ENCODE measurements around the gene MAP3K10.
"Not testable (repeated sequence)": the region's sequence is repeated elsewhere in the genome, so short reads cannot be mapped to it uniquely, and the experiment has no call there.

Gene MAP3K10

DNA sequence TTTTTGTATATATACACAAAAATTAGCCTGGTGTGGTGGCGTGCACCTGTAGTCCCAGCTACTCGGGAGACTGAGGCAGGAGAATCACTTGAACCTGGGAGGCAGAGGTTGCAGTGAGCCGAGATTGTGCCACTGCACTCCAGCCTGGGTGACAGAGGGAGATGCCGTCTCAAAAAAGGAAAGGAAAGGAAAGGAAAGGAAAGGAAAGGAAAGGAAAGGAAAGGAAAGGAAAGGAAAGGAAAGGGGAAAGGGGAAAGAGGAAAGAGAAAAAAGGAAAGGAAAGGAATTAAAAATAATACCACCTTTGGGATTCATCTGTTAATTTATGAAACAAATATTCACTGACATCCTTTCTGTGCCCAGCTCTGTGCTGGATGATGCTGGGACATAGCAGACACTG lies 27.8 kb downstream of the MAP3K10 start:
- H3K4me3 Mint-ChIP-seq, ATAC-seq, H3K27ac Mint-ChIP-seq, H3K9me3 Mint-ChIP-seq, H3K36me3 Mint-ChIP-seq: not testable (repeated sequence)
- H3K4me1 Mint-ChIP-seq = peaks cover 12% of the 10 kb centered on the region
- peaks cover 39% of the 10 kb centered on the region for H3K27me3 Mint-ChIP-seq

DNA sequence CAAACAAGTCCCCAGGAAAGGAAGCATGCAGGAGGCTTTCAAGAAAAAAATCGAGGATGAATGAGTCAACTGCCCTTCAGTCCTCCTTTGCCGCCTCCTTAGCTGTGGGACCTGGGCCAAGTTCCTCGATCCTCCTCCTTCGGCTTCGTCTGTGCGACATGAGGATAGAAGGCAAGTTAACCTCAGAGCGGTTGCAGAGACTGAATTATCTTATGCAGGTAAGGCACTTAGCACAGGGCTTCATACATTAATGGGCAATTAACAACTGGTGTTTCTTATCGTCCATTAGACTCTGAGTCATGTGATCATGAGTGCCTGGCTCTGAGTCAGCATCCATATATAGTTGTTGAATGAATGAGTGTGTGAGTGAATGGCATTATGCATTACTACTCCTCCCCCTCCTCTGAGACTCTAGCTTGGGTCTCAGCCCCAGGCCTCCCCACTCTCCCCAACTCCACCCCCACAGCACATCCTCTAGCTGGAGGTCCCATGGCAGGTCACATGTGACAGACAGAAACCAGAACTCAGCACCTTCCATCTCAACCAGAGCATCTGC lies 28.6 kb downstream of the MAP3K10 start:
- no peak overlapping the region for H3K4me3 Mint-ChIP-seq
- H3K27ac Mint-ChIP-seq = no peak overlapping the region
- ATAC-seq = peak; percentile 35
- peaks cover 12% of the 10 kb centered on the region for H3K4me1 Mint-ChIP-seq
- peaks cover 3% of the 10 kb centered on the region for H3K9me3 Mint-ChIP-seq
- H3K27me3 Mint-ChIP-seq = peaks cover 47% of the 10 kb centered on the region
- peaks cover 6% of the 10 kb centered on the region for H3K36me3 Mint-ChIP-seq

DNA sequence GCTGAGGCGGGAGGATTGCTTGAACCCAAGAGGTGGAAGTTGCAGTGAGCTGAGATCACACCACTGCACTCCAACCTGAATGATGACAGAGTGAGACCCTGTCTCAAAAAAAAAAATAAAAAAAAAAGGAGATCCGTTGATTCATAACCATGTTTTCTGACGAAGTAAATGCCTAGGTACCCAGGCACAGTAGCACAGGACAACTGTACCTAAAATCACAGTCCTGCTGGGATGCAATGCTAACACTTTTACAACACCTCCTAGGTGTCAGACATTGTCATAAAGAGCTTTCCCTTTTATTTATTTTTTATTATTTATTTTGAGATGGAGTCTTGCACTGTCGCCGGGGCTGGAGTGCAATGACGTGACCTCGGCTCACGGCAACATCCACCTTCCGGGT lies 29.4 kb downstream of the MAP3K10 start:
- peaks cover 56% of the 10 kb centered on the region for H3K27me3 Mint-ChIP-seq
- peaks cover 17% of the 10 kb centered on the region for H3K4me1 Mint-ChIP-seq
- peaks cover 3% of the 10 kb centered on the region for H3K9me3 Mint-ChIP-seq
- H3K36me3 Mint-ChIP-seq = peaks cover 6% of the 10 kb centered on the region
- H3K27ac Mint-ChIP-seq = no peak overlapping the region
- ATAC-seq = no peak
- no peak overlapping the region for H3K4me3 Mint-ChIP-seq

DNA sequence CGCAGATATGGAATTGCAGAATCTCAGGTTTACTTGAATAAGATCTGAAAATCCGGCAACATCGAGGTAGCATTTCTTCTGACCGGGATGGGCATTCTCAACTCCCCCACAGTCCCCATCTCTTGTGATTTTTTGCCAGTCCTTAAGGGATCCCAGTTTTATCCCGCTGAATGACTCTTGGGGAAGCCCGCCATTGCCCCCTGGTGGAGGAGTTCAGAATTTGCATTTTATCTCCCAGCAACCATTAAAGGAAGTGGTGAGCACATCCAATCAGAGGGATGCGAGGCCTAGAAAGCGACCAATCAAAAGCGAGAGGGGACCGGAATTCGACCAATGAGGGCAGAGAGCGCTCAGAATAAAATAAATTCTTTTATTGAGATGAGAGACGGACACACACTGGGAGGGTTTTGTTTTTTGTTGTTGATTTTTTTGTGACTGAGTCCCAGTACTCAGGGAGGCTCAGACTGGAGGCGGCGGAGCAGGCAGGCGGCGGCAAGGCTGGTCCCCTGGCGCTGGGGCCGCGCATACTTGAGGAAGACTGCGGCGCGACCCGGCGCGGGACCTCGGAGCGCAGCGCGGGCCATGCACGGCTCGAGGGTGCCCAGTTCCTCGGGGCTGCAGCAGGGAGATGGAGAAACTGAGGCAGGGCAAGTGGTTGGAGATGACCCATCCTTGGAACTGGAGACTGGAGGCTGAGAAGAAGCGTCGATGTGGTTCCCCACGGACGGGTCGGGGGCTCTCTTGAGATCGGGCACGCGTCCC lies 30.8 kb downstream of the MAP3K10 start:
- H3K36me3 Mint-ChIP-seq = peaks cover 6% of the 10 kb centered on the region
- no peak overlapping the region for H3K27ac Mint-ChIP-seq
- H3K27me3 Mint-ChIP-seq = peaks cover 58% of the 10 kb centered on the region
- H3K4me3 Mint-ChIP-seq = no peak overlapping the region
- peaks cover 3% of the 10 kb centered on the region for H3K9me3 Mint-ChIP-seq
- ATAC-seq = peak; percentile 76
- peaks cover 25% of the 10 kb centered on the region for H3K4me1 Mint-ChIP-seq

DNA sequence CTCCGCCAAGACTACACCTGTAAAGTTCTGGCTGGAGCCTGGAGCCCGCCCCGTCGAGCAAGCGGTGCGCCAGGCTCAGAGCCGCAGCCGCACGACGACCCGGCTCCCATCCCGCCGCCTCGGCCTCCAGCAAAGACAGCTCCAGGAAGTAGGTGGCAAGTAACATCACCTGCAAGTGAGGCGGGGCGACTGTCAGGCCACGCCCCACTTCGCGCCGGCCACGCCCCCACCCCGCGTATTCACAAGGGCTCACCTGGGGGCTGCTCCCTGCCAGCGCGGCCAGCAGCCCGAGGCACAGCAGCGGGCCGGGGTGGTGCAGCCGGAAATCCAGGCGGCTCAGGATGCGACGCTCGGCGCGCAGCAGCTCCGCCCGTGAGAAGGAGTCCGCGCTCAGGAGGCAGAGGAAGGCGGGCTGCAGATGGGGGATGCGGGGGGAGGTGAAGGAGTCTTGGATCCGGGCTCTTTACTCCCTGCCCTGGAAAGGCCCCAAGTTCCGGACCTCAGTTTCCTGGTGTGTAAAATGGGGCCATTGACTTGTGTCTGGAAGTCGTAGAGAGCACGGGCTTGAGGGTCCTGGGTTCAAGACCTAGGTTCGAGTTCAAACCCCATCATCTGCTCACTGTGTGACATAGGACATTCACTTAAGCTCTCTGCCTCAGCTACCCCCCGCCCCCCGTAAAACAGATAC lies 32.1 kb downstream of the MAP3K10 start:
- peaks cover 6% of the 10 kb centered on the region for H3K36me3 Mint-ChIP-seq
- ATAC-seq = no peak
- peaks cover 28% of the 10 kb centered on the region for H3K4me1 Mint-ChIP-seq
- H3K27me3 Mint-ChIP-seq = peaks cover 58% of the 10 kb centered on the region
- H3K27ac Mint-ChIP-seq = no peak overlapping the region
- H3K4me3 Mint-ChIP-seq = no peak overlapping the region
- H3K9me3 Mint-ChIP-seq = peaks cover 3% of the 10 kb centered on the region

DNA sequence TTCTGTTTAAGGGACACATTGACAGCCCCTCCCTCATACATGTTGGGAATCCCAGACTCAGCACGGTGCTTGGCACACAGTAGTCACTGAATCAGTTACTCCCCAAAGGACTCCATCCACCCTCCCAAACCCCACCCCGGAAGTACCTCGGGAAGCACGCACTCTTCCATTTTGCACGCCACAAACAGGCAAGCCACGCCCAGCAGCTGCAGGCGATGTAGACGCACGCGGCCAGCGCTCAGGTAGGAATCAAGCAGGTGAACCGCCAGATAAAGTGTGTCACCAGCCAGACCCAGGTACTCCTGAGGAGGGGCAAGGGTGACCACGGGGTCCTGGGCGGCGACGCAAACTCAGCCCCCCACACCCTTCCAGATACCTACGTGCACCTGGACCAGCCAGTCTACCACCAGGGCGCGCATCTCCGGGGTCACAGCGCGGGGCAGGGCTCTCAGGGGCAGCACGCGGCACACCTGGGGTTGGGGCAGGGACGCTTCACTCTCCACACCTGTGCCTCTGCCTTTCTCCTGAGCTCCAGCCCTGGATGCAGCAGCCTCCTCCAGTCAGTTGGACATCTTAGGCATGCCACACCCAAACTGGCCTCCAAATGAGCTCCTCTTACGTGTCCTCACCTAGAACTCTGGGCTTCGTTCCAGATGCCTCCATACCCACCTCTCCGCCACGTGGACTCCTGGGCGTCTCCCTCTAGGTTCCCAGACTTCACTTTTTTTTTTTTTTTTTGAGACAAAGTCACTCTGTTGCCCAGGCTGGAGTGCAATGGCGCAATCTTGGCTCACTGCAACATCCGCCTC lies 33.3 kb downstream of the MAP3K10 start:
- H3K9me3 Mint-ChIP-seq = peaks cover 3% of the 10 kb centered on the region
- no peak for ATAC-seq
- no peak overlapping the region for H3K4me3 Mint-ChIP-seq
- H3K4me1 Mint-ChIP-seq = peaks cover 28% of the 10 kb centered on the region
- no peak overlapping the region for H3K27ac Mint-ChIP-seq
- H3K36me3 Mint-ChIP-seq = peaks cover 6% of the 10 kb centered on the region
- H3K27me3 Mint-ChIP-seq = peaks cover 45% of the 10 kb centered on the region

DNA sequence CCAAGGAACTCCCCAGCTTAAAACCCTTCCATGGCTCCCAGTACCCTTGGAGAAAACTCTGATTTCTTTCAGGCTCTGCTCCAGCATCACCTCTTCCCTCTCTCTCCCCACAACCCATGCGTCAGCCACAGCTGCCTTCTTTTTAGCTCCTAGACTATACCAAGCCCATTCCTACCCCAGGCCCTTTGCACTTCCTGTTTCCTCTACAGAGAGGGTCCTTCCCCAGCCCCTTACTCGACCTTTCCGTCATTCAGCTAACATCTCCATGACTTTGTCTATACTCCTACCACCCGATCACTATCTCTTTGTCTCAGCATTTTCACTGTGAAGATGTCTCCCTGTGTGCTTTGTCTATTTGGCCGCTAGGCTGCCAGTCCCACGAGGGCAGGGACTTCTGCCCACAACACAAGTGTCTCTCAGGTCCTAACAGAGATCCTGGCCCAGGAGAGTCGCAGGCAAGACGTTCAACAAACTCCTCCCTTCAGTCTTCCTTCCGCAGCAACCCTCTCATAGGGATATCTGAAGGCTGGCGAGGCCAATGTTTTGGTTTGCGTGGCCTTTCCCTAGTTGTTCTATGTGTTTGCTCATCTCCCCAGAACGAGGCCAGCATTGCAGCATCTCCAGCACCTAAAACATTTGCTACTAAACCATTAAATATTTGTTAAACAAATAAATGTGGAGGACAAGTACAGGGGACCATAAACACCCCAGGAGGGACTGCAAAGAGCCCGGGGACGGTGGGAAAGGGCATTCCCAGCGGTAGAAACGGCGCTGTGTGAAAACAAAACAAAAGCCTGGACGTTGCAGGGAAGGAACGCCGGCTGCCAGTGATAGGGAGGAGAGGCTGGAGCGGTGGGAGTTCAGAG lies 34.4 kb downstream of the MAP3K10 start:
- Mint-ChIP-seq H3K9me3 (peaks cover 3% of the 10 kb centered on the region), H3K4me1 (peaks cover 28% of the 10 kb centered on the region), H3K36me3 (peaks cover 6% of the 10 kb centered on the region), H3K27me3 (peaks cover 44% of the 10 kb centered on the region), H3K4me3 (no peak overlapping the region), H3K27ac (no peak overlapping the region)
- no peak for ATAC-seq

DNA sequence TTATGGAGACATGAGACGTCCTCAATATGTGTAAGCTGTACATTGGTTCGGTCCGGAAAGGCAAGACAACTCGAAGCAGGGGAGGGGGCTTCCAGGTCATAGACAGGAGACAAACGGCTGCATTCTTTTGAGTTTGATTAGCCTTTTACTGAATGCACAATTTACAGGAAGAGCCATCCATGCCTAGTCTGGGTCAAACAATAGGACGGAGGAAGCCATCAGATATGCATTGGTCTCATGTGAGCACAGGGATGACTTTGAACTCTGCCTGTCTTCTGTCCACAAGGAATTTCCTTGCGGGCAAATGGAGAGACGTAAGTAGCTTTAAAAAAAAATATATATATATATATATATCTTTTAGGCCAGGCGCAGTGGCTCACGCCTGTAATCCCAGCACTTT lies 37.1 kb downstream of the MAP3K10 start:
- no peak overlapping the region for H3K4me3 Mint-ChIP-seq
- H3K36me3 Mint-ChIP-seq = peaks cover 2% of the 10 kb centered on the region
- H3K4me1 Mint-ChIP-seq = peaks cover 21% of the 10 kb centered on the region
- no peaks in the 10 kb centered on the region for H3K9me3 Mint-ChIP-seq
- H3K27ac Mint-ChIP-seq = no peak overlapping the region
- H3K27me3 Mint-ChIP-seq = peaks cover 33% of the 10 kb centered on the region
- ATAC-seq = no peak

DNA sequence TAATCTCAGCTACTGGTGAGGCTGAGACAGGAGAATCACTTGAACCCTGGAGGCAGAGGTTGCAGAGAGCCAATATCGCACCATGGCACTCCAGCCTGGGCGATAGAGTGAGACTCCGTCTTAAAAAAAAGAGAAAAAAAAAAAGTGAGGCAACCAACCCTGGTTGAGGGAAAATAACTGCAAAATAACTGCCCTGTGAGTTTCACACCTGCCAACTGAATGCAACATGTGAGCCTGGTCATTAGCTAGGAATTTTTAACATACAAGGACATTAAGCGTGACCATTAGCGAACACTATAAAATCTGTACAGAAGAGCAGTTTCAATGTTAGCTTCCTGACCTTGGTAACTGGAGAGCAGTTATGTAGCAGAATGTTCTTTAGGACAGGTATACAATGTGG lies 37.6 kb downstream of the MAP3K10 start:
- no peak overlapping the region for H3K4me3 Mint-ChIP-seq
- no peak overlapping the region for H3K27ac Mint-ChIP-seq
- peaks cover 7% of the 10 kb centered on the region for H3K36me3 Mint-ChIP-seq
- H3K27me3 Mint-ChIP-seq = peaks cover 33% of the 10 kb centered on the region
- ATAC-seq = no peak
- no peaks in the 10 kb centered on the region for H3K9me3 Mint-ChIP-seq
- peaks cover 21% of the 10 kb centered on the region for H3K4me1 Mint-ChIP-seq

DNA sequence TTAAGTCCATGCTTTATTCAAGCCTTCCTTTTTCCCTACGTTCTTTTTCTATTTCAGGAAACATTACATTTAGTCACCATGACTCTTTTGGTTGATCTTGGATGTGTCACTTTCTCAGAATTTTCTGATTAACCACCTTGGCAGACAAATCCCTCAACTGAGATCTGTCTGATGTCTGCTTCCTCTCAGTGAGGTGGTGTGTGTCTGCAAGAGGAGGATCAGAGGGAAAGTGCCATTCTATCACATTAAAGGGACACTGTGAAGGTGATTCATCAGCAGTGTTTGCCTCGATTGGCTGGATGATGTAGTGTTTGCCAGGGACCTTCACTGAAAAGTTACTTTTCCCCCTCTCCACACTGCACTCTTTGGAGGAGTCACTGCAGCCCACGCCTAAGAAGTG lies 38.3 kb downstream of the MAP3K10 start:
- no peak overlapping the region for H3K4me3 Mint-ChIP-seq
- no peaks in the 10 kb centered on the region for H3K9me3 Mint-ChIP-seq
- ATAC-seq = no peak
- H3K36me3 Mint-ChIP-seq = peaks cover 13% of the 10 kb centered on the region
- H3K27ac Mint-ChIP-seq = no peak overlapping the region
- H3K4me1 Mint-ChIP-seq = peaks cover 21% of the 10 kb centered on the region
- H3K27me3 Mint-ChIP-seq = peaks cover 28% of the 10 kb centered on the region

DNA sequence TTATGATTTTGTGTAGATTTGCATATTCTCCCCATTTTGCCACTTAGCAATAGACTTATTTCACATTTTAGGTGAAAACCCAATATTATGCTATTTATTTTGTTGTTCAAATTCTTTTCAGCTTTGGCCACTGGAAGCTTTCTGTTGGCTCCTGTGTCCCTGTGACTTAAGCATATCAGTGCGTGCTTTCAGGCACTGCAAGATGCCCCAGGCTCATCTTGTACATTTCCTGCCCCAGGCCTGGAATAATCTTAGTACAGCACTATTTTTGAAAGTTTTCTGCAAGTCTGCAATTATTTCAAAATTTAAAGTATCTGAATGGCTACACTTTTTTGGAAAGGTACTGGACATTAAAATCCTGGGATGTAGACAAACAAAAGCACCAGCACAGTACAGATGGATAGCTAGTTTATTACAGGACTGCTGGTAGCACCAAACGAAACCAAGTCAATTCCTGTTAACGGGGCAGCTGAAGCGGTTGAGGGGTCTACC lies 38.7 kb downstream of the MAP3K10 start:
- no peak for ATAC-seq
- no peak overlapping the region for H3K27ac Mint-ChIP-seq

DNA sequence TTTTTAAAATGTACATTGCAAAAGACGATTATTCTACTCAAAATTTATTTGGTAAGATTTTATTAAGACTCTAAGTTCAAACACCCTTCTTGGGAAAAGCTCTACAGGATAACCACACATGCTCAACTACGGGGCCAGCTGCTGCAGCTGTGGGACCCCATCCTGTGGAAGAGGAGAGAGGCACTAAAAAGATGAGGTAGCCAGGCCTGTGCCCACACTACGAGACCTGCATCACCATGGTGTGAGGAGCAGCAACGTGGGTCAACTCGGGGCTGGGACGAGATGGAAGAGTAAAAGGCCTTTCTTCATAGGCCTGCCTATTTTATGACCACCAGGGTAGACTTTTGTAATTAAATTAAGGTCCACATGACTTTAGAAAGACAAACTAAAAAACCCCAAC lies 39.8 kb downstream of the MAP3K10 start:
- no peak for ATAC-seq
- peaks cover 26% of the 10 kb centered on the region for H3K36me3 Mint-ChIP-seq
- H3K4me3 Mint-ChIP-seq = no peak overlapping the region
- H3K9me3 Mint-ChIP-seq = no peaks in the 10 kb centered on the region
- no peak overlapping the region for H3K27ac Mint-ChIP-seq
- H3K4me1 Mint-ChIP-seq = peaks cover 13% of the 10 kb centered on the region
- peaks cover 13% of the 10 kb centered on the region for H3K27me3 Mint-ChIP-seq

More for the DNA sequence above, 38.7 kb downstream of the MAP3K10 start:
- Mint-ChIP-seq H3K4me1 (peaks cover 21% of the 10 kb centered on the region), H3K4me3 (no peak overlapping the region), H3K9me3 (no peaks in the 10 kb centered on the region), H3K36me3 (peaks cover 18% of the 10 kb centered on the region), H3K27me3 (peaks cover 23% of the 10 kb centered on the region)

DNA sequence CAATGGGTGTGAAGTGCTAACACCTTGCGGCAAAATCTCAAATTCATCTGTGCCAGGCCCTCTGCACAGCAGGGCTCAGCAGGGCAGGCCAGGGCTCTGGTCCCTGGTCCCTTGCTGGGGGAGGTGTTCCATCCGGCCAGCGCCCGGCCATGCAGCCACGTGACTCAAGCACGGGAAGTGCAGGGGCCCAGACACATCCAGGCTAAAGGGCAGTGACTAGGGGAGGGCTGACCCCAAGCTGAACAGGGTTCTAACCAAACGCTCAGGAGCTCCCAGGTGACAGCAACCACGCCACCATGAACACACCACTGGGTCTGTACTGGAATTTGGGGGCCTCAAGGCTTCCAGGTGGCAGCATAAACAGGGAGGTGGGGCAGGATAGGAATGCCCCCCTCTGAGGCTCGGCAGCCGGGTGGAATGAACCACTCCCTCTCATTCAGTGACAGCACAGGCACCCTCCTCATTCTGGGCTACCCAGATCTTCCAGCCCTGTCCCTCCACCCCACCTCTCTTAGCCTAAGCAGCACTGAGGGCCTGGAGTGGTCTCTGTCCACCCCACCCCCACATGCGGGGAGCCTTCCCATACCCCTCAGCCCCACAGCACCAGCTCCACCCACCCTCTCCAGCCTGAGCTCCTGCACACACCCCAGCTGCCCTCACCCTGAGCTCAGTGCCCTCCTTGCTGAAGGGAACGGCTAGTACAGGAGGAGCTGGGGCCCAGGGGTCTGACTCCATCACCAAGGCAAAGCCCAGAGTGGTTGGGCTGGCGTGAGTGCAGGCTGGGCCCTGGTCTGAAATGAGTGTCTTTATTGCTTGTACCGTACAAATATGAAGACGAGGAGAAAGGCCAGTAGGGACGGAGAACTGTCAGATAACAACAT lies 40.6 kb downstream of the MAP3K10 start:
- Mint-ChIP-seq H3K27ac (no peak overlapping the region), H3K36me3 (peaks cover 30% of the 10 kb centered on the region), H3K4me3 (no peak overlapping the region), H3K9me3 (no peaks in the 10 kb centered on the region), H3K4me1 (peaks cover 6% of the 10 kb centered on the region), H3K27me3 (peaks cover 5% of the 10 kb centered on the region)
- ATAC-seq = peak; percentile 5
